Stimulated activated CD4-positive, alpha-beta T cell treated with anti-CD3 and anti-CD28 coated beads, Interleukin-2, amount 100 ng/mL, for 24 hours (primary cell): ENCODE measurements around the gene KMT2E.
"Not testable (repeated sequence)": the region's sequence is repeated elsewhere in the genome, so short reads cannot be mapped to it uniquely, and the experiment has no call there.

Experiments used
- DNase-seq, 2 donors: peaks; one replicate each; pipeline ENCODE4 v3.0.0-alpha.2; 2020

Gene KMT2E

DNA sequence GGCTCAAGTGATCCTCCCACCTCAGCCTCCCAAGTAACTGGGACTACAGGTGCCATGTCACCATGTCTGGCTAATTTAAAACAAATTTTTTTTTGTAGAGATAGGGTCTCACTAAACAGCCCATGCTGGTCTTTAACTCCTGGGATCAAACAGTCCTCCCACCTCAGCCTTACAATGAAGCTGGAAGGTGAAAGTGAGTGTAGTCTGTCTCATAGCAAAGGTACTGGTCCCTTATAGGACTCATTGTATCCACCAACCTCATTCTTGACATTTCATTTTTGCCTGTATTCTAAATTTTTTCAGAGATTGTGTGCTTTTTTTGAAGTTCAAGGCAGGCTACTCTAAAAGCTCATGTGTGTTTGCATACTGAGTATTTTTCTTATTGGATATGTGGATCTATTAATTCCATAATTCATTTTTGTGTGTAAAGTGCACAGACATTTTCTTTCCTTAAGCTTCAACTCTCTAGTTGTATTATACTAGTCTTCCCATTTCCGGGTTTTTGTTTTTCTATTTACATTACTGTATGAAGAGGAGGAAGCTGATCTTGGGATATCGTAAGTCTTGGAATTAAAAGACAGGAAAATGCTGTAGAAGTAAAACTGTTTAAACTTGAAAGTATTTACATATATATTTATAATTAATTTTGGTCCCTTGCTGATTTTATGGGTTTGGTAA is 13.3 kb downstream of the KMT2E start:
- no peak for DNase-seq

DNA sequence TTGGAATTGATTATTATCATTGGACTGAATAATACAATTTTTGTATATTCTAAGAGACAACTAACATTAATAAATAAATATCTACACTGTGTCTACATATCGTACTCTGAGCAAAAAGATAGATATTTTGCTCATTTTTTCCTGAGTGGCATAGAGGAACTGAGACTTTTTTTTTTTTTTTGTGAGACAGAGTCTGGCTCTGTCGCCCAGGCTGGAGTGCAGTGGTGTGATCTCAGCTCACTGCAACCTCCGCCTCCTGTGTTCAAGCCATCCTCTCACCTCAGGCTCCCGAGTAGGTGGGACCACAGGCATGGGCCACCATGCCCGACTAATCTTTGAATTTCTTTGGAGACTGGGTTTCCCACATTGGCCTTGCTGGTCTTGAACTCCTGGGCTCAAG is 14.0 kb downstream of the KMT2E start:
- no peak for DNase-seq

DNA sequence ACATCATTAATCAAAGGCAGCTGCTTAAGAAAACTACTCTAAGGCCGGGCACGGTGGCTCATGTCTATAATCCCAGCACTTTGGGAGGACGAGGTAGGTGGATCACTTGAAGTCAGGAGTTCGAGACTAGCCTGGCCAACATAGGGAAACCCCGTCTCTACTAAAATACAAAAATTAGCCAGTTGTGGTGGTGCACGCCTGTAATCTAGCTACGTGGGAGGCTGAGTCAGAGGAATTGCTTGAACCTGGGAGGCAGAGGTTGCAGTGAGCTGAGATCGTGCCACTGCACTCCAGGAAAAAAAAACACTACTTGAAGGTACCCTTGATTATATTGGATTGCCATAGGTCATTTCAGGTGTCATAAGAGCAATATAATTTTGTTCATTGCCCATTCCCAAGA is 14.9 kb downstream of the KMT2E start:
- DNase-seq: not testable (repeated sequence)

DNA sequence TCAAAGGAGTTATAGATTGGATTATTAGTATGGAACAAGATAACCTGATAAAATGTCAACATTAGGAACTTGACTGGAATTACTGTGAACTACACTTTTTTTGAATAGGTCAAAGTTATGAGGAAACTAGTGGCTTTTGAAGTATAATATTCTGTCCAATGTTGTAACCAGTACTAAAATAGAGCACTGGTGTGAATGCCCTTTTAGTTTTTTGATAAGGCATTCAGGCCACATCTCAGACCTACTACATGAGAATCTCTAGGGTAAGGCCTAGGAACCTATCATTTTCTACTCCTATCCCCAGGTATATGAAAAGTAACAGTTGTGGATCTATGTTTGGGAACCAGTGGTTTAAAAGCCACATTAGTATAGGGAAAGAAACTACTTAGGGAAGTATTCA is 16.4 kb downstream of the KMT2E start:
- DNase-seq: no peak

DNA sequence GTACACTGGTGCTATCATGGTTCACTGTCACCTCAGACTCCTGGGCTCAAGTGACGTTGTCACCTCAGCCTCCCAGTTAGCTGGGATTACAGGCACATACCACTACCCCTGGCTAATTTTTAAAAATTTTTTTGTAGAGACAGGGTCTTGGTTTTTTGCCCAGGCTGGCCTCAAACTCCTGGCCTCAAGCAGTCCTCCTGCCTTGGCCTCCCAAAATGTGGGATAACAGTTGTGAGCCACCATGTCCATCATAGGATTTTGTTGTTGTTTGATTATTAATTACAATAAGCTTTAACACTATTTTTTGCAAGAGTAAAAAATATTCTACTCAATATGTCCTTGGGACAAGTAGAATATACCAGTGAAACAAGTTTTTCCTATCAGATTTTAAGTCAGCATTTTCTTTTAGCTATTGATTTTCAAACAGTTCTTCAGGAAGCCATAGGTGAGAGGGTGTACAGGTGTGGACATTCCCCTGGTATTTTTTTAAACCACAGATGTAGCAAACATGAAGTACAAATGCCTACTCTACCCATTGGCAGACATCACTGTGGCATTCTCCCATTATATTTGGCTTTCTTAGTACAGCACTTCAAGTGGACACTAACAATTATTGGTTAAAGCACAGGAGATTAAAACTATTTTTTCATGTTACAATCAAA is 18.7 kb downstream of the KMT2E start:
- DNase-seq: no peak

DNA sequence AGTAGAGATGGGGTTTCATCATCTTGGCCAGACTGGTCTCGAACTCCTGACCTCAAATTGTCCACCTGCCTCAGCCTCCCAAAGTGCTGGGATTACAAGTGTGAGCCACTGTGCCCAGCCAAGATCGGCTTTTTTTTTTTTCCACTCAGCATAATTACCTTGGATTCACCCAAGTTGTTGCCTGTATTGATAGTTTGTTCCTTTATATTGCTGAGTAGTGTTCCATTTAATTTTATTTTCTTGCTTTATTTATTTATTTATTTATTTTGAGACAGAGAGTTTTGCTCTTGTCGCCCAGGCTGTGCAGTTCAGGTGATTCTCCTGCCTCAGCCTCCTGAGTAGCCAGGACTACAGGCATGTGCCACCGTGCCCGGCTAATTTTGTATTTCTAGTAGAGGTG is 21.3 kb downstream of the KMT2E start:
- no peak for DNase-seq

DNA sequence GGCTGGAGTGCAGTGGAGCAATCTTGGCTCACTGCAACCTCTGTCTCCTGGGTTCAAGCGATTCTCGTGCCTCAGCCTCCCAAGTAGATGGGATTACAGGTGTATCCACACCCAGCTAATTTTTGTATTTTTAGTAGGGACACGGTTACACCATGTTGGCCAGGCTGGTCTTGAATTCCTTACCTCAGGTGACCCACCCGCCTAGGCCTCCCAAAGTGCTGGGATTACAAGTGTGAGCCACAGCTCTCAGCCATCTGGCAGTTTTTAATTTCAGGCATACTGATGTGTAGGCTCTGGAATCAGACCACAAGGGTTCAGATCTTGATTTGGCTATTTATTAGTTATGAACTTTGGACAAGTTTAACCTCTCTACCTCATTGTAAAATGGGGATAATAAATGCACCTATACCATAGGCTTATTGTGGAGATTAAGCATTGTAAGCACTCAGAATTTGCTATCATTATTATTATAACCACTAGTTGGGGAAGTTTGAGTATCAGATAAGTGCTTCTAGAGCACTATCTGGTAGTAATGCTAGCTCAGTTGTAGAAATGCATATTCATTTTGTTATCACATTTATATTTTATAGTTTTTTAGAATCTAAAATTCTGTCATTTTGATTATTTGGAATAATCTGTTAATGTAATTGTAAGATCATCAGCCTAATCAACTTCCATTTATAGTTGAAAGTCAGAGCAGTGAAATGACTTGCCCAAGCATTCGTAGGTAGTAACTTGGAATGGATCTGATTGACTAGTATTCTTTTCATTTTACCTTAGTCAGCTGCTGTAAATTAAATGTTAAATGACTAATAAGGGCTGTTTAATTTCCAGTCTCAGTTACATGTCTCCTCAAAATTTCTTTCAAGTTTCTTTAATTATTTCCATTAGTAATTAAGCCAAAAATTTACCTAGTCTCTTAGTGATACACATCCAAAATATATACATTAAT is 22.5 kb downstream of the KMT2E start:
- no peak for DNase-seq

DNA sequence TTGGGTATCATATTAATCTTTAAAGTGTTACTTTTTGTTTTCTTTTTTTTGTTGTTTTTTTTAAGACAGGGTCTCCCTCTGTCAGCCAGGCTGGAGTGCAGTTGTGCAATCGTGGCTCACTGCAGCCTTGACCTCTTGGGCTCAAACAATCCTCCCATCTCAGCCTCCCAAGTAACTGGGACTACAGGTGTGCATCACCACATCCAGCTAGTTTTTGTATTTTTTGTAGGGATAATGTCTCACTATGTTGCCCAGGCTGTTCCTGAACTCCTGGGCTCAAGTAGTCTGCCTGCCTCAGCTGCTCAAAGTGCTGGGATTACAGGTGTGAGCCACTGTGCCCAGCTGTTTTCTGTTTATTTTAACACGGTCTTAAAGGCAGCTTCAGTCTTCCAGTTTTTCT is 23.3 kb downstream of the KMT2E start:
- no peak for DNase-seq

DNA sequence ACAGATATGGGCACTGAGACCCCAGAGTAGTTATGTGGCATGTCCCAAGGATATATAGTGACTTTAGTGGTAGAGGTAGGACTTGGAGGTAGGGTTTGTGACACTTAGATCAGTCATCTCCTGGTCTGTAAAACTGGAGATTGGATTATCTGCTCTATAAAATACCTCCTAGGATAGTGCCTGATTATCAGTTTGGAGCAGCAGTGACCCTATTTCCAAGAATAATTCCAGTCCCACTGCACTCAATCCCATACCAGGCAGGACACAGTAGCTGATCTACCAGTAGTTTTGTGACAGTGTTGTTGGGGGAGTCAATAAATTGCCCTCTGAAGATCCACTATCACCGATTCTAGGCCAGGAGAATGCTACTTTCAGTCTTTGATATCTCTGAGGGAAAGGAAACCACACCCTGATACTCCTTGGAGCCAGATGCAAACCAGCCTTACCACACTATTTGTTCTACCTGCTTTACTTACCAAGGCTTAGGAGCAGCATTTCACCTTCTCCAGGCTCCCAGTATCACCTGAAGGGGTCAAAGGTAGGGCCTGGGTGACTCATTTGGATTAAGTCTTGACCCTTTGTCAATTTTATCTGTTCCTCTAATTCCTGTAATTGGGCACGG is 30.6 kb downstream of the KMT2E start:
- no peak for DNase-seq

DNA sequence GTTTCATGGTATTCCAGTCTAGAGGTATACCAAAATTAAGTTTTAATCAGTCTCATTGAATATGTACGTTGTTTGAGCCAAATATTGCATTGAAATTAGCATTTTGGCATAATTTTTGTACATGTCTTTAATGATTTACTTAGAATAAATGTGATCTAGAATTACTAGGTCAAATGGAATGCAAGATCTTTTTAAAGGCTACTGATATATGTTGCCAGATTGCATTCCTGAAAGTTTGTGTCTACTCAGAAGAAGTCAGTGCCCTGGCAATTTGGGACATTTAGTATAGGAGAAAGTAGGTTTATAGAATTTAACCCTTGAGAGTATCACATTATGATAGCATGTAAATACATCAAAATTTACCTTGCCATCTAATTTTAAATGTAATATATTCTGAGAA is 32.4 kb downstream of the KMT2E start:
- no peak for DNase-seq

DNA sequence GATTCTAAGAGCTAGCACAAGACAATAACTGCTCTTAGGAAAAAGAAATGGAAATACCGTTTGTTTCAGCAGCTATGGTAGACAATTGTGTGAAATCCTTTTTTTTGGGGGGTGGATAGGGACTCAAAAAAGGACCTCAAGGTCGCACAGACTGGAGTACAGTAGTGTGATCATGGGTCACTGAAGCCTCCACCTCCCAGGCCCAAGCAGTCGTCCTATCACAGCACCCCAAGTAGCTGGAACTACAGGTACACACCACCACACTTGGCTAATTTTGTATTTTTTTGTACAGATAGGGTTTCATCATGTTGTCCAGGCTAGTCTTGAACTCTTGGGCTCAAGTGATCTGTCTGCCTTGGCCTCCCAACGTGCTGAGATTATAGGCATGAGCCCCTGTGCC is 33.9 kb downstream of the KMT2E start:
- no peak for DNase-seq

DNA sequence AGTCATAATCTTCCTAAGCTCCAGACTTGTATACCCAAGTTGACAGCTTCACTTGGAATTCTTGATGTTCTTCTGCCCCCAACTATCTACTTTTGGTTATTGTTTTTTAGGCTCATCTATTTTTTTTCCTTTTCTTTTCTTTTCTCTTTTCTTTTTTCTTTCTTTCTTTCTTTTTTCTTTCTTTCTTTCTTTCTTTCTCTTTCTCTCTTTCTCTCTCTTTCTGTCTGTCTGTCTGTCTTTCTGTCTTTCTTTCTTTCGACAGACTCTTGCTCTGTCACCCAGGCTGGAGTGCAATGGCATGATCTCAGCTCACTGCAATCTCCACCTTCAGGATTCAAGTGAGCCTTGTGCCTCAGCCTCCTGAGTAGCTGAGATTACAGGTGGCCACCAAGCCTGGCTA is 36.5 kb downstream of the KMT2E start:
- no peak for DNase-seq

DNA sequence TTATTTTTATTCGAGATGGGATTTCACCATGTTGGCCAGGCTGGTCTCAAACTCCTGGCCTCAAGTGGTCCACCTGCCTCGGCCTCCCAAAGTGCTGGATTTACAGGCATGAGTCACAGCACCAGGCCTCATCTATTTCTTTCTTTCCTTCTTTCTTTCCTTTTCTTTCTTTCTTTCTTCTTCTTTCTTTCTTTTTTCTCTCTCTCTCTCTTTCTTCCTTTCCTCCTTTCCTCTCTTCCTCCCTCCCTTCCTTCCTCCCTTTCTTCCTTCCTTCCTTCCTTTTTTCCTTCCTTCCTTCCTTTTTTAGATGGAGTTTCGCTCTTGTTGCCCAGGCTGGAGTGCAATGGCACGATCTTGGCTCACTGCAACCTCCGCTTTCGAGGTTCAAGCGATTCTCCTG is 36.9 kb downstream of the KMT2E start:
- DNase-seq: not testable (repeated sequence)

DNA sequence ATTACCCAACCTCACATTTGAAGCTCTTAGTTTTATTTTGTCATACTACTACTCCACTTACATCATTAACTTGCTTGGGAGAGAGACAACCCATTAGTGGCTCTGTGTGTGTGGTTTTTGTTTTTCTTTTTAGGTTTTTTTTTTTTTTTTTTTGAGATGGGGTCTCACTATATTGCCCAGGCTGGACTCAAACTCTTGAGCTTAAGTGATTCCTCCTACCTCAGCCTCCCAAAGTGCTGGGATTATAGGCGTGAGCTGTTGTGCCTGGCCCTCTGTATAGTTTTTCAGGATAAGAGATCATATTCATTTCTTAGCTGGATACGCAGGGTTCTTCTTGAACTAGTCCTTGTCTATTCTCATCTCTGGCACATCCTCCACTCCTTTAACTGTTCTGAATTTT is 41.1 kb downstream of the KMT2E start:
- DNase-seq: no peak

DNA sequence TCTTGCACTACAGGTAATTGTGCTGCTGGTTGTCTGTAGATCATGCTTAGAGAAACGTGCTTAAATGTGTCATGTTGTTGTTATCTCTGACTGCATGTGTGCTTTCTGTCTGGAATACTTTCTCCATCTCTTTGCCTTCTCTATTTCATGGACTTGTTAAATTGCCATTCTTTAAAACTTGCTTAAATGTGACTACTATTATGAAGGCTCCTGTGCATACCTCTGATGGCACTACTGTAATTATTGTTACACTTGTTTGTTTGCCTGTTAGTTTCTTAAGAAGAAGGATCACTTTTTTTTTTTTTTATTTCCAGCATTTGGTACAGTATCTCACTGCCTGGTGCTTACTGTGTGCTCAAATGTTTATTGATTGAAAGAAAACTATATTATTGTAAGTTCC is 41.6 kb downstream of the KMT2E start:
- no peak for DNase-seq

DNA sequence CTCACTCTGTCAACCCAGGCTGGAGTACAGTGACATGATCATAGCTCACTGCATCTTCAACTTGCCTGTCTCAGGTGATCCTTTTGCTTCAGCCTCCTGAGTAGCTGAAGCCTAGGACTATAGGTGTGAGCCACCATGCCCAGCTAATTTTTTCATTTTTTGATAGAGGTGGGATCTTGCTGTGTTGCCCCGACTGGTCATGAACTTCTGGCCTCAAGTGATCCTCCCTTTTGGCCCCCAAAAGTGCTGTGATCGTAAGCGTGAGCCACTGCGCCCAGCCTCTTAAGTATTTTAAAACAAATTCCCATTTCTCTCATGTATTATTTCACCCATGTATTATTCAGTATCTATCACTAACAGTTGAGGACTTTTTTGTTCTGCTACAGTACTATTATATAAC is 43.5 kb downstream of the KMT2E start:
- no peak for DNase-seq

DNA sequence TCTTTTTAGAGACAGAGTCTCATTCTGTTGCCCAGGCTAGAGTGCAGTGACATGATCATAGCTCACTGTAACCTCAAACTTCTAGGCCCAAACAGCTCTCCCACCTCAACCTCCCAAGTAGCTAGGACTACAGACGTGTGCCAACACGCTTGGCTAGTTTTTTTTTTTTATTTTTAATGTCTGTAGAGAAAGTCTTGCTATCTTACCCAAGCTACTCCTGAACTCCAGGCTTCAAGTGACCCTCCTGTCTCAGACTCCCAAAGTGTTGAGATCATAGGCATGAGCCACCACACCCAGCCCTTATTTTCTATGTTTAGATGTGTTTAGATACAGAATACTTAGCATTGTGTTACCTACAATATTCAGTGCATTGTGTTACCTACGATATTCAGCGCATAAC is 46.4 kb downstream of the KMT2E start:
- no peak for DNase-seq

DNA sequence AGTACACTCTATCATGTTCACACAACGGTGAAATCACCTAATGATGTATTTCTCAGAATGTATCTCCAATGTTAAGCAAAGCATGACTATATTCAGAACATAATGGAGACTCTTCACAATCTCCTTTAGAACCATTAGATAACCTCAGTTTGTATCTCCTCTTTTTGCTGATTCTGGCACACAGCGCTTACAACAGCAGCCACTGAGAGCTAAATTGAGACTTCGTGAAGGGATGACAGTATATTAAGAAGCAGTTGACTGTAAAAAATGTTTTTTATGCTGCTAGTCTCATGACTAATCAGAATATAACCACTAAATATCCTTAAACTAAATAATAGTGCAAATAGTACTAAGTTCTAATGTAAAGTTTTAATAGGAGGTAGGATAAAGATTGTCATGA is 46.9 kb downstream of the KMT2E start:
- DNase-seq: no peak

DNA sequence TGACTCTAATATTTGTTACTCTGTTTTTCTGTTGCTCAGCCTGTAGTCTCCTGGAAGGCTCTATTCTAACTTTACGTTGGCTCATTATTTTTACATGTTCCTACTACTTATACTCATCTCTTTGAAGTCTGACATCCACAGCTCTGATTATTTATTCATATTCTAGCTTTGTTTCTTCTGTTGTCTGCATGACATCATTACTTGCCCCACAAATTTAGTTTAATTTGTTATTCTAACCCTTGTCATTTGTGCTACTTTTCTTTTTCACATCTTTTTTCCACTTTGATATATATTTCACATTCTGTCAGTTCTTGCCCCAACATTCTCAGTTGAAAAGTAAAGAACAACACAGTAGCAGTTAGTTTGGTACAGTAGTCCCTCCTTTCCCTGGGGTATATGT is 51.1 kb downstream of the KMT2E start:
- no peak for DNase-seq

DNA sequence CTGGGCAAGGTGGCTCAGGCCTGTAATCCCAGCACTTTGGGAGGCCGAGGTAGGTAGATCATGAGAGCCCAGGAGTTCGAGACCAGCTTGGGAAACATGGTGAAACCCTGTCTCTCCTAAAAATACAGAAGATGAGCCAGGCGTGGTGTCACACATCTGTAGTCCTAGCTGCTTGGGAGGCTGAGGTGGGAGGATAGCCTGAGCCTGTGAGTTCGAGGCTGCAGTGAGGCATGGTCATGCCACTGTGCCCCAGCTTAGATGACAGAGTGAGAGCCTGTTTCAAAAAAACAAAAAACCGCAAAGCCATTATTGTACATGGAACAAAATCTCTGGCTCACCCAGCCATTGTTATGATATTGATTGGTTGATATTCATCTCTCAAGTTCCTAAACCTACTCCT is 53.7 kb downstream of the KMT2E start:
- DNase-seq: no peak

DNA sequence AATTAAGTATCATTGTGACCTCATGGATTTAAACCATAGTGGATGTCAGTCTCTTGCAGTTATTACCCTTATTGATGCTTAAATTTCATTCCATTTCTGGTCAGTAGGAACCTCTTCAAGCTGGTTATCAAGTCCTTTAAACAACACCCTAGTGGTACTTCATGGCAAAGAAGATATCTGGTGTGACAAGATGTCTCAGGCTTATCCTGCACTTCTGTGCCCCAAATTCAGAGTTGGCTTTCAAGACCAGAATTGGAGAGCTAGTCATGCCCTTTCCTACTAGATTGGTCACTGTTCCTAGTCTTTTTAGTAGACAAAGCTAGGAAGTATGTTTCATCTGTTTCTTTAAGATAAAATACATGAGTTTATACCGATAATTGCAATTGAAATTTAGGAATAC is 54.9 kb downstream of the KMT2E start:
- DNase-seq: no peak

DNA sequence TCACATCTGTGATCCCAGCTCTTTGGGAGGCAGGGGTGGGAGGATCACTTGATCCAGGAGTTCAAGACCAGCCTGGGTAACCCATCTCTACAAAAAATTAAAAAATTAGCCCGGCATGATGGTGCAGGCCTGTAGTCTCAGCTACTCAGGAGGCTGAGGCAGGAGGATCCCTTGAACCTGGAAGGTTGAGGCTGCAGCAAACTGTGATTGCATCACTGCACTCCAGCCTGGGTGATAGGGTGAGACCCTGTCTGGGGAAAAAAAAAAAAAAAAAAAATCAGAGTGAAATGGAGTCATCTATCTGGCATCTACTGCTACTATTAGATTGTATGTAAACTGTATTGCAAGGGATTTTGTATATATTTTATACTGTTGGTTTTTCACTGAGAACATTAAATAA is 59.1 kb downstream of the KMT2E start:
- DNase-seq: no peak

DNA sequence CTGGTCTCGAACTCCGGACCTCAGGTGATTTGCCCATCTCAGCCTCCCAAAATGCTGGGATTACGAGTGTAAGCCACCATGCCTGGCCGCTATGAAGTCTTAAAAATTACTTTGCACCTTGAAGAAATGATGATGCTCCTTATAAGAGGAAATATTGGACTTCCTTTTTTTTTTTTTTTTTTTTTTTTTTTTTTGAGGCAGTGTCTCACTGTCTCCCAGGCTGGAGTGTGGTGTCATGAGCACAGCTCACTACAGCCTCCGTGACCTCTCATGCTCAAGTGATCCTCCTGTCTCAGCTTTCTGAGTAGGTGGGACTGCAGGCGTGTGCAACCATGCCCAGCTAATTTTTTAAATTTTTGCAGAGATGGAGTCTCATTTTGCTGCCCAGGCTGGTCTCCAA is 65.3 kb downstream of the KMT2E start:
- DNase-seq: no peak

DNA sequence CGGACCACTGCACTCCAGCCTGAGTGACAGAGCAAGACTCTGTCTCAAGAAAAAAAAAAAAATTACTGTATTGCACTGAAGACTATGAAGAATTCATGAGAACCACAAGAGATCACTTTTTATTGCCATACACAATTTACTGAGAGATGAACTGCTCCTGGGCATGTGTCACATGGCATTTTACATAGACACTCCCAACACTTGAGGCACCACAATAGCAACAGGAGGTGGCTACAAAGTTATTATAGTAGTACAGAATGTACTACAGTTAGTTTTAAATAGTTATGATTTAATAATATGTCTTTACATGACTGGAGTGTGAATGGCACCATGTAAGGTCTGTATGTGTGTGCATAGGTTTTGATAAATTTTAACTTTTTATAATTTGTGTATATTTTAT is 70.6 kb downstream of the KMT2E start:
- no peak for DNase-seq
